ENCODE results near the gene RREB1.

RREB1 gene

GRCh38 chr6:7295916-7296315 is 188.2 kb downstream of the RREB1 start:
- H3K36me3 ChIP-seq (replicated peaks), result peaks cover 58% of the 10 kb centered on the region
- no peak for TF ChIP-seq CTCF (IDR thresholded peaks at IDR 0.05; ENCODE audit: low read depth, low read length, missing control alignments)
- in situ Hi-C loops (cut with HindIII; ENCODE audit: low pct_ligation_motif_present, low sequenced_read_pairs), result loop anchor here (25.0 kb wide), 1 partner anchor 316 kb away; no protein-coding TSS in a partner anchor

GRCh38 chr6:7296602-7297001 is 188.8 kb downstream of the RREB1 start:
- no peaks in the 10 kb centered on the region for H3K27me3 ChIP-seq (replicated peaks)
- H3K27ac ChIP-seq, result no peak overlapping the region
- TF ChIP-seq CTCF (IDR thresholded peaks at IDR 0.05; ENCODE audit: low read depth, low read length, missing control alignments), result no peak
- DNase-seq, result no peak
- H3K36me3 ChIP-seq (replicated peaks), result peaks cover 61% of the 10 kb centered on the region
- H3K4me3 ChIP-seq (ENCODE audit: low read depth, low read length), result no peak overlapping the region
- in situ Hi-C loops (cut with HindIII; ENCODE audit: low pct_ligation_motif_present, low sequenced_read_pairs), result loop anchor here (25.0 kb wide), 1 partner anchor 316 kb away; no protein-coding TSS in a partner anchor

More at GRCh38 chr6:7295916-7296315, 188.2 kb downstream of the RREB1 start:
- DNase-seq, result no peak
- no peak overlapping the region for H3K4me3 ChIP-seq (ENCODE audit: low read depth, low read length)
- H3K27ac ChIP-seq, result no peak overlapping the region
- no peaks in the 10 kb centered on the region for H3K27me3 ChIP-seq (replicated peaks)

GRCh38 chr6:7298113-7298512 is 190.4 kb downstream of the RREB1 start:
- peaks cover 61% of the 10 kb centered on the region for H3K36me3 ChIP-seq (replicated peaks)
- no peak for TF ChIP-seq CTCF (IDR thresholded peaks at IDR 0.05; ENCODE audit: low read depth, low read length, missing control alignments)

GRCh38 chr6:7300926-7301325 is 193.2 kb downstream of the RREB1 start:
- no peak for DNase-seq
- Histone ChIP-seq H3K27ac (no peak overlapping the region), H3K4me3 (ENCODE audit: low read depth, low read length) (no peak overlapping the region), H3K27me3 (replicated peaks) (no peaks in the 10 kb centered on the region), H3K36me3 (replicated peaks) (peaks cover 76% of the 10 kb centered on the region)
- no peak for TF ChIP-seq CTCF (IDR thresholded peaks at IDR 0.05; ENCODE audit: low read depth, low read length, missing control alignments)
- in situ Hi-C loops (cut with HindIII; ENCODE audit: low pct_ligation_motif_present, low sequenced_read_pairs), result no loop called here

More at GRCh38 chr6:7298113-7298512, 190.4 kb downstream of the RREB1 start:
- Histone ChIP-seq H3K27me3 (replicated peaks) (no peaks in the 10 kb centered on the region), H3K4me3 (ENCODE audit: low read depth, low read length) (no peak overlapping the region), H3K27ac (no peak overlapping the region)
- in situ Hi-C loops (cut with HindIII; ENCODE audit: low pct_ligation_motif_present, low sequenced_read_pairs), result loop anchor here (25.0 kb wide), 1 partner anchor 314 kb away; no protein-coding TSS in a partner anchor
- DNase-seq, result no peak
